Measurements from ENCODE around the gene E2F6.

E2F6 gene

GRCh38 chr2:11498543-11499034 lies 32.6 kb upstream of the E2F6 start (continued):
- TF ChIP-seq ZNF660 (tag by site-specific recombination; IDR thresholded peaks at IDR 0.05) (no peak), ZNF175 (tag by site-specific recombination; IDR thresholded peaks at IDR 0.05) (no peak), ZNF354C (tag by site-specific recombination; IDR thresholded peaks at IDR 0.05; ENCODE audit: borderline replicate concordance, low read depth) (no peak), GFI1B (tag by site-specific recombination; IDR thresholded peaks at IDR 0.05) (no peak), ZNF654 (tag by site-specific recombination; IDR thresholded peaks at IDR 0.05; ENCODE audit: low read depth) (no peak)

- ChIA-PET POLR2A (no interaction called here), CTCF (interaction anchor here (1.2 to 1.5 kb wide), 2 partner anchors 86 to 88 kb away, joined by 4 to 6 read pairs; no protein-coding TSS in a partner anchor)
- TF ChIP-seq KLF8 (tag by site-specific recombination; IDR thresholded peaks at IDR 0.05) (no peak), ZNF664 (tag by site-specific recombination; IDR thresholded peaks at IDR 0.05) (no peak), ZNF658 (tag by site-specific recombination; IDR thresholded peaks at IDR 0.05) (no peak), ZSCAN18 (tag by site-specific recombination; IDR thresholded peaks at IDR 0.05) (no peak), ZNF341 (tag by site-specific recombination; IDR thresholded peaks at IDR 0.05; ENCODE audit: low read depth) (no peak), ZFHX2 (tag by site-specific recombination; conservative IDR thresholded peaks at IDR 0.05) (no peak), ZNF501 (tag by site-specific recombination; IDR thresholded peaks at IDR 0.05) (no peak), ZNF324 (tag by site-specific recombination; IDR thresholded peaks at IDR 0.05) (no peak)
- no peaks in the 10 kb centered on the region for H3K4me1 ChIP-seq (ENCODE audit: control insufficient read depth, insufficient read depth, low read length)
- no peaks in the 10 kb centered on the region for H3K36me3 ChIP-seq (ENCODE audit: control insufficient read depth in 2 of 2, insufficient read depth in 1 of 2, low read length in 2 of 2)
- no peaks in the 10 kb centered on the region for H3K9me3 ChIP-seq (ENCODE audit: control insufficient read depth, insufficient read depth, low read depth, low read length)
- H3K27ac ChIP-seq (ENCODE audit: extremely low read depth, low read depth, low read length): no peak overlapping the region
- H3K4me3 ChIP-seq (ENCODE audit: low read depth, low read length): no peak overlapping the region
Observed at GRCh38 chr2:11495844-11496681, 30.1 kb upstream of the E2F6 start.

- H3K4me1 ChIP-seq (ENCODE audit: control insufficient read depth, insufficient read depth, low read length): no peaks in the 10 kb centered on the region
- ChIA-PET POLR2A (no interaction called here), CTCF (no interaction called here)
- H3K9me3 ChIP-seq (ENCODE audit: control insufficient read depth, insufficient read depth, low read depth, low read length): no peaks in the 10 kb centered on the region
- no peak overlapping the region for H3K4me3 ChIP-seq (ENCODE audit: low read depth, low read length)
- H3K27ac ChIP-seq (ENCODE audit: extremely low read depth, low read depth, low read length): no peak overlapping the region
- H3K36me3 ChIP-seq (ENCODE audit: control insufficient read depth in 2 of 2, insufficient read depth in 1 of 2, low read length in 2 of 2): no peaks in the 10 kb centered on the region
- no peak for TF ChIP-seq ZNF175 (tag by site-specific recombination; IDR thresholded peaks at IDR 0.05)
- no peak for TF ChIP-seq ZNF48 (tag by site-specific recombination; IDR thresholded peaks at IDR 0.05)
- no peak for TF ChIP-seq BCL11A (tag by site-specific recombination; IDR thresholded peaks at IDR 0.05; ENCODE audit: low read depth)
- no peak for TF ChIP-seq ZNF704 (tag by site-specific recombination; IDR thresholded peaks at IDR 0.05)
- TF ChIP-seq MZF1 (tag by site-specific recombination; IDR thresholded peaks at IDR 0.05; ENCODE audit: borderline replicate concordance): no peak
- no peak for TF ChIP-seq ZNF785 (tag by site-specific recombination; IDR thresholded peaks at IDR 0.05)
- TF ChIP-seq FEZF1 (tag by site-specific recombination; IDR thresholded peaks at IDR 0.05): no peak
- TF ChIP-seq ZNF621 (tag by site-specific recombination; IDR thresholded peaks at IDR 0.05): no peak
- no peak for TF ChIP-seq ZNF324 (tag by site-specific recombination; IDR thresholded peaks at IDR 0.05)
- no peak for TF ChIP-seq ZNF239 (tag by site-specific recombination; IDR thresholded peaks at IDR 0.05)
- TF ChIP-seq SETDB1 (IDR thresholded peaks at IDR 0.05; ENCODE audit: insufficient read length, low read length): no peak
- TF ChIP-seq EGR2 (tag by site-specific recombination; IDR thresholded peaks at IDR 0.05; ENCODE audit: low read depth): no peak
- TF ChIP-seq ZNF26 (tag by site-specific recombination; IDR thresholded peaks at IDR 0.05): no peak
Observed at GRCh38 chr2:11494310-11494709, 28.3 kb upstream of the E2F6 start.

Data from HEK293 (cell line).